ENCODE data around the gene THOC6.

The THOC6 gene

DNA sequence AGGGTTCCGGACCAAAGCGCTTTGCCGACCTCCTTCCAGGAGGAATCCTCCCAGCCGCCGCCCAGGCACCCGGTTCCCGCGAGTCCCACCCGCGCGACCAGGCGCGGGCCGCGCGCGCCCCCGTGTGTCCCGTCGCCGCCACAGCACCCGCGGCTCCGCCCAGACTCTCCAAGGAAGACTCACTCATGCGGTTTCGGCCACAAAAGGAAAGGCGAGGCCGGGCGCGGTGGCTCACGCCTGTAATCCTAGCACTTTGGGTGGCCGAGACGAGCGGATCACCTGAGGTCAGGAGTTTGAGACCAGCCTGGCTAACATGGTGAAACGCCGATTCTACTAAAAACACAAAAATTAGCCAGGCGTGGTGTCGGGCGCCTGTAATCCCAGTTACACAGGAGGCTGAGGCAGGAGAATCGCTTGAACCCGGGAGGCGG is 40.1 kb upstream of the THOC6 start:
- ChIA-PET CTCF (interaction anchor here (0.6 kb wide), 1 partner anchor 44 kb away, joined by 3 read pairs; no protein-coding TSS in a partner anchor), POLR2A (no interaction called here)
- TF ChIP-seq BHLHE40 (IDR thresholded peaks at IDR 0.05; ENCODE audit: borderline replicate concordance) (no peak), ARNT (IDR thresholded peaks at IDR 0.05) (no peak), L3MBTL2 (conservative IDR thresholded peaks at IDR 0.05) (peak; percentile 74)
- peak; percentile 91 for DNase-seq (ENCODE audit: extremely low spot score)

DNA sequence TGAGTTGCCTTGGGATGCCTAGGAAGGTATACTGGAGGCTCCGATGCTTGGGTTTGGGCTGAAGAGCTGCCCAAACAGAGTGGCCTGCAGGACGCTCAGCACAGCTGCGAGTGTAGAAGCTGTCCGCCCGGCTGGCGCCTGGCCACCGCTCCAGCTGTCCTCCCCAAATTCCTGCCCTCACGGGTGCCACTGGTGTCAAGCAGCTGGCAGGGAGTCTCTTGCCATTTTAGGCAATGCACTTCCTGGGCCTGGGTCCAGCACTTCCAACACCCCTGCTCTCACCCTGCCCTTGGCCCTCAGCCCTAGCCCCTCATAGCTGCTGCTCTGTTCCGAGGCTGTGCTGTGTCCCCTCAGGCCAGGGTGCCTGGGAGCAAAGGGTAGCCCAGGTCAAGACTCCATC is 38.4 kb upstream of the THOC6 start:
- POLR2A ChIA-PET, result no interaction called here
- CTCF ChIA-PET, result no interaction called here
- TF ChIP-seq L3MBTL2 (conservative IDR thresholded peaks at IDR 0.05) (no peak), SUZ12 (IDR thresholded peaks at IDR 0.05) (no peak), HDGF (IDR thresholded peaks at IDR 0.05; ENCODE audit: borderline replicate concordance) (no peak)
- no peak for DNase-seq (ENCODE audit: extremely low spot score)

DNA sequence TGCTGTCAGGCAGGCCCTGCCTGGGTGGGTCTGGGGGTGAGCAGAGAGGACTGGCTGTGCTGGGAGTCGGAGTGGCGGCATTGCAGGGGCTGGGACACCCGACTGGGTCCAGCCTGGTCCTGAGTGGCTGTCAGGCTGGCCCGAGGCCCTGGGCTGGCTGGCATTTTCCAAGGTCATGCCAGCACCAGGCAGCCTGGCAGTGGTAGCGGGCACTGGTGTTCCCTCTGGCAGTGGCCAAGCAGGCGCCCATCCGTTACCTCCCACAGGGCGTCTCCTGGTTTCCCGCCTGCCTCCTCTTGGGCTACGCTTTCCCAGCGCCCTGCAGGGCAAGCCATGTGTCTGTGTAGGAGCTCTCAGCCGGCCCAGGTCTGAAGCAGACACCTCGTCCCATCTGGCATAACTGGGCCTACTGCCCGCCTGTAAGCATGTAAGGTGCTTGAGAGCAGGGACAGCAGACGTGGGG is 37.9 kb upstream of the THOC6 start:
- DNase-seq (ENCODE audit: extremely low spot score), result no peak
- CTCF ChIA-PET, result no interaction called here
- TF ChIP-seq, protein P1, sequence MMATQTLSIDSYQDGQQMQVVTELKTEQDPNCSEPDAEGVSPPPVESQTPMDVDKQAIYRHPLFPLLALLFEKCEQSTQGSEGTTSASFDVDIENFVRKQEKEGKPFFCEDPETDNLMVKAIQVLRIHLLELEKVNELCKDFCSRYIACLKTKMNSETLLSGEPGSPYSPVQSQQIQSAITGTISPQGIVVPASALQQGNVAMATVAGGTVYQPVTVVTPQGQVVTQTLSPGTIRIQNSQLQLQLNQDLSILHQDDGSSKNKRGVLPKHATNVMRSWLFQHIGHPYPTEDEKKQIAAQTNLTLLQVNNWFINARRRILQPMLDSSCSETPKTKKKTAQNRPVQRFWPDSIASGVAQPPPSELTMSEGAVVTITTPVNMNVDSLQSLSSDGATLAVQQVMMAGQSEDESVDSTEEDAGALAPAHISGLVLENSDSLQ (IDR thresholded peaks at IDR 0.05), result no peak
- no peak for TF ChIP-seq FOXM1 (IDR thresholded peaks at IDR 0.05; ENCODE audit: borderline replicate concordance)
- no peak for TF ChIP-seq CTBP1 (IDR thresholded peaks at IDR 0.05; ENCODE audit: borderline replicate concordance)
- POLR2A ChIA-PET, result no interaction called here

DNA sequence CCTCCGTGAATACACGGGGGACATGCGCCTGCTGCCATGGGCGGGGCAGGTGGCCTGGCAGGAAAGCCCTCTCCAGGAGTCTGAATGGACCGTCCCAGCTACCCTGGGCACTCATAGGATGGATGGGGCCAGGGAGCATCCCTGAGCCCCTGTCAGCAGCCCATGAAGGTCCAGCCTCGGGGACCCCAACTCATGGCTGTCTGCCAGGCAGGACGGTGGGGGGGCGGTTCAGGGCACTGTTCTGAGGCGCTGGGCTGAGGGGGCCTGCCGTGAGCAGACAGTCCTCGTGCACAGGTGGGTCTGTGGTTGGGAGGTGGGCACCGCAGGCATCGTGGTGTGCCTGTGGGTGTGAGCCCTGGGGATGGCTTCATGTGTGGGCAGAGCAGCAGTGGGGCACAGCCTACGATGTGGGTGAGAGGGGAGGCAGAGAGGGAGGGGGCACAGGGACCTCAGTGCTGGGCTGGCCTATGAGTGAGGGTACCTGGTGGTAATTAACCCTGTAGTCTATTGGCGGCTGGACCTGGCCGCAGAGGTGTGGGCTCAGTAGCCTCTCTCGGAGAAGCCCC is 37.1 kb upstream of the THOC6 start:
- TF ChIP-seq TARDBP (IDR thresholded peaks at IDR 0.05) (no peak), SUZ12 (IDR thresholded peaks at IDR 0.05) (no peak), BHLHE40 (IDR thresholded peaks at IDR 0.05; ENCODE audit: borderline replicate concordance) (no peak), LEF1 (IDR thresholded peaks at IDR 0.05; ENCODE audit: borderline replicate concordance) (no peak), ZNF384 (IDR thresholded peaks at IDR 0.05) (no peak), FOXM1 (IDR thresholded peaks at IDR 0.05; ENCODE audit: borderline replicate concordance) (no peak), FOXA1 (IDR thresholded peaks at IDR 0.05) (no peak), SP1 (IDR thresholded peaks at IDR 0.05) (no peak), ARNT (IDR thresholded peaks at IDR 0.05) (no peak), NFRKB (IDR thresholded peaks at IDR 0.05) (no peak), CTBP1 (IDR thresholded peaks at IDR 0.05; ENCODE audit: borderline replicate concordance) (no peak), HDGF (IDR thresholded peaks at IDR 0.05; ENCODE audit: borderline replicate concordance) (no peak), ELF4 (IDR thresholded peaks at IDR 0.05) (no peak)
- TF ChIP-seq, protein P1 (IDR thresholded peaks at IDR 0.05), result no peak
- CTCF ChIA-PET, result interaction anchor here (1.1 kb wide), 1 partner anchor 32 kb away, joined by 3 read pairs; no protein-coding TSS in a partner anchor

DNA sequence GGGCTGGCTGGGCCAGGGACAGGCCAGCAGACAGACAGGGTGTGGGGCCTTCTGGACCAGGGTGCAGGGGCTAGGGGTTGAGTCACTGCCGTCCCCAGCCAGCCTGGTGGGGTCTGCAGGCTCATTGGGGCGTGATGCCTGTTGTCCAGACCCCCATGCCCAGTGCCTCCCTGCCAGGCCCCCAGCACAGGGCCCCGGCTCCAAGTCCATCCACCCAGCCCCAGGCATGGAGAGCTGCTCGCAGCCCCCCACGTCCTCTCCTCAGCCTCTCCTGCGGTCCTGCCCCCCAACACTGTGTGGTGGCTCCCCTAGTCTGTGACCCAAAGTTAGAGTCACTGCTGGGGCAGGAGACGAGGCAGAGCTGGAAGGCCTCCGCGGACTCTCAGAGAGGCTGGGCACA is 36.5 kb upstream of the THOC6 start:
- POLR2A ChIA-PET, result interaction anchor here (1.2 kb wide), 1 partner anchor 147 kb away, joined by 3 read pairs; the partner anchor contains the start of gene ZNF213
- CTCF ChIA-PET, result interaction anchor here (1.1 kb wide), 1 partner anchor 31 kb away, joined by 3 read pairs; no protein-coding TSS in a partner anchor
- TF ChIP-seq NFRKB (IDR thresholded peaks at IDR 0.05) (no peak), SUZ12 (IDR thresholded peaks at IDR 0.05) (no peak), ELF4 (IDR thresholded peaks at IDR 0.05) (no peak), SP1 (IDR thresholded peaks at IDR 0.05) (no peak), LEF1 (IDR thresholded peaks at IDR 0.05; ENCODE audit: borderline replicate concordance) (no peak), L3MBTL2 (conservative IDR thresholded peaks at IDR 0.05) (no peak), CTBP1 (IDR thresholded peaks at IDR 0.05; ENCODE audit: borderline replicate concordance) (no peak), FOXM1 (IDR thresholded peaks at IDR 0.05; ENCODE audit: borderline replicate concordance) (no peak), TARDBP (IDR thresholded peaks at IDR 0.05) (no peak), FOXA1 (IDR thresholded peaks at IDR 0.05) (no peak), FOXK2 (IDR thresholded peaks at IDR 0.05) (no peak)
- TF ChIP-seq, protein P1 (IDR thresholded peaks at IDR 0.05), result no peak
- no peak for DNase-seq (ENCODE audit: extremely low spot score)

More for the DNA sequence above, 37.1 kb upstream of the THOC6 start:
- DNase-seq (ENCODE audit: extremely low spot score), result no peak
- POLR2A ChIA-PET, result no interaction called here

DNA sequence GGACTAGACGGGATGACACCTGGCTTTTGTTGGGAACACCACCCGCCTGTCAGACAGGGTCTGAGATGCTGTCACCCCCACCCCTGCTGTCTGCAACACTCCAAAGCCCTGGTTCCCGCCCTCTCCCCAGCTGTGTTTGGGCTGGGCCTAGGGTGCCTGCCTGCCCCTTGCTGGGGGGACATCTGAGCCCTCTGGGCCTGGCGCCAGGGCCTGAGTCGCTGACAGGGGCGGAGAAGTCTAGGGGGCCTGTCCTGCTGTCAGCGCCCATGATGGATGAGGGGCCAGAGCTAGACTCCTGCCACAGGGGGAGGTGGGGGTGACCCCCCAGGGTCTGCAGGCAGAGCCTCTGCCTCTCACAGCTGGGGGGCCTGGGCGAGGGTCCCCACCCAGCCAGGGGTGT is 36.0 kb upstream of the THOC6 start:
- ChIA-PET POLR2A (interaction anchor here (1.2 kb wide), 1 partner anchor 147 kb away, joined by 3 read pairs; the partner anchor contains the start of gene ZNF213), CTCF (interaction anchor here (1.1 kb wide), 1 partner anchor 31 kb away, joined by 3 read pairs; no protein-coding TSS in a partner anchor)
- no peak for DNase-seq (ENCODE audit: extremely low spot score)
- TF ChIP-seq, protein P1 (IDR thresholded peaks at IDR 0.05), result peak; percentile 74
- TF ChIP-seq FOXM1 (IDR thresholded peaks at IDR 0.05; ENCODE audit: borderline replicate concordance), result no peak
